GM19351 (cell line): Measurements from ENCODE around the gene GPR68.
"Not testable (repeated sequence)": the region's sequence is repeated elsewhere in the genome, so short reads cannot be mapped to it uniquely, and the experiment has no call there.

Source experiments
- ATAC-seq: cut with Tn5 transposase; IDR thresholded peaks from one replicate; pipeline ENCODE4 v1.9.1; 2021; ENCODE audit warnings: mild to moderate bottlenecking, moderate library complexity; ENCODE audit not compliant: unreplicated experiment

The GPR68 gene

DNA sequence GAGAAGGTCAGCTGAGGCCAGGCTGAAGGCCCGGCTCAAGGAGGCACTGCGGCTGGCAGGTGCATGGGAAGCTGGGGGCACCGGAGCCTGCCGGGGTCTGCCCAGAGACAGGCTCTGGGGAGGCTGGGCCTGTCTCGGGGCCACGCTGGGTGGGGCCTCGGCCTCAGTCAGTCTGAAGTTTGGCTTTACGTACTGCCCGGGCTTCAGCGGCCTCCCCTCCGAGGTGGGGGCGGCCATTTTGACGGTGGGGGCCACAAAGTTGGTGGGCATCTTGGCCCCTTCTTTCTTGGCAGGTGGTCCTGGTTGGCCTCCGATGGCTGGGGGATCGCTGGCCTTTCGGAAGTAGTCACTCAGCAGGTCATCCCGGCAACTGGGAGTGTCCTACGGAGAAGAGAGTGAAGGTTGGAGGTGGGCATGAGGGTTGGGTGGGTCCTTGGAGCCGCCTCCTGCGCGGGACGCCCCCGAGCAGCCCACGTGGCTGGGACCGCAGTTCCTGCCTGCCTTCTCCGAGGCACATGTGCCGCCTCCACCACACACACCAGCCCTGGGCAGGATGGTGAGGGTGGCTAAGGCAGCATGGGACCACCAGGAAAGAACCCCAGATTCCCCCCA, 28.9 kb upstream of the GPR68 start:
- ATAC-seq: no peak

DNA sequence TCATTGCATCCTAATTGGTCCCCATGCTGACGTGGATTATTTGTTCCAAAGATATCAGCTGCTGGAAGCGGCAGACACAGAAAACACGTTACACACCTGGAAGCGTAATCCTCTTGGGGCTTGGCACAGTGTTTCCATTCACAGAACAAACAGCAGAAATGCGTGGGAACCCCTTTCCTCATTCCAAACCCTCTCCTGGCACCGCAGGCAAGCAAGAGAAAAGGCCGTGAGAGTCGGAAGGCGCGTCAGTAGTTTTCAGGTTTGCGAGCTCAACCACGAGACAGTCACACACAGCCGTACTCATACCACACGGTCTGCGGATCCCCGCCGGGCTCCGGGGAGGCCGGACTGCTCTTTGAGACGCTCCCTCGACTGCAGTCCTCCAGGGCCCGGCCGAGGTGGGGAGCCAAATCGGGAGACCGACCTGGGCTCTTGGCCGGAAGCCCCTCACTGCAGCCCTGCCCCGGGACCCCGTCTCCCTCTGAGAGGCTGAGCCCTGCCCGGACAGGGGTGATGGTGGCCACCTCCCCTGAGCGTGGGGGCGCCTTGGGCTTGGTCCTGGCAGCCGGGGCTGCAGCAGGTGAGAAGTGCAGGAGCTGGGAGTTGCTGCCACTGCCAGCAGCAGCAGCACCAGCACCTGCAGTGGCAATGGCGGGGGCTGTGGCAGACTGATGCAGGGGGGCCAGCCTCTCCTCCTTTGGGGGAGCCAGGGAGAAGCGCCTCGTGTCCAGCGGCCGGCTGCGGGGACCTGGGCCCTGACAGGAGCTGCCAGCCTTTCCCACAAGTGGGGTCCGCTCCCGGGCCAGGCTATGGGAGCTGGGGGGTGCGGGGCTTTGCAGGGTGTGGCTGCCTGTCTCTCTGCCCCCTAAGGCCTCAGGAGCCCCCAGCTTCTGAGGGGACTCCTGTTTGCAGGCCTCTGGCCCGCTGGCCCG, 28.1 kb upstream of the GPR68 start:
- ATAC-seq: no peak

DNA sequence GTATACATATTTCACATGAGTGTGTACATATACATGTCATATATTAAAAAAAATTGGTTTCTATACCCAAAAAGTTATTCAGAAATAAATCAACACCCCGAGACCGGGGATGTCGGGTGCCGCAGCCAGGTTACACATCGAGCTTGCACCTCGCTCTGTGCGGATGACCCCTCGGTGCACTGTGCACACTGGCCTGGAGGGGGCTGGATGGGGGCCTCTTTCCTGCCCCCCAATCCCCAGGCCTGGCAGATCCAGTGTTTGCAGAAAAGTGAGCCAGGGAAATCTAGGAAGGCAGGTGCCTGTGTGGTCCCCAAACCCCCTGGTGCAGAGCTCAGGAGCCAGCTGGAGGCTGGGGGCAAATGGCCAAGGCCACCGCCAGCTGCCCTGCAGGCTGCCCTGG, 27.1 kb upstream of the GPR68 start:
- no peak for ATAC-seq

DNA sequence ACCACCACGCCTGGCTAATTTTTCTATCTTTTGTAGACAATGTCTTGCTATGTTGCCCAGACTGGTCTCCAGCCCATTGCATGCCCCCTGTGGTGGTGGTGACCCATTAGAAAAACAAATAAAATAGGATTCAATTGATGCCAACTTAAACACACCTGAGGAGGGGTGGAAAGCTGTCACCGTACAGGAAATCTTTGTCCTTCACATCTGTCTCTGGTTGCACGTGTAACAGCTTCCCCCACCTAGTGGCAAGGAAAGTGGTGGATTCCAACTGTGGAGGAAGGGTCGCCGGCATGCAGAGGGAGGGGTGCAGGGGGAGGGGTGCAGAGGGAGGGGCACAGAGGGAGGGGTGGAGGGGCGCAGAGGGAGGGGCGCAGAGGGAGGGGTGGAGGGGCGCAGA, 26.1 kb upstream of the GPR68 start:
- no peak for ATAC-seq

DNA sequence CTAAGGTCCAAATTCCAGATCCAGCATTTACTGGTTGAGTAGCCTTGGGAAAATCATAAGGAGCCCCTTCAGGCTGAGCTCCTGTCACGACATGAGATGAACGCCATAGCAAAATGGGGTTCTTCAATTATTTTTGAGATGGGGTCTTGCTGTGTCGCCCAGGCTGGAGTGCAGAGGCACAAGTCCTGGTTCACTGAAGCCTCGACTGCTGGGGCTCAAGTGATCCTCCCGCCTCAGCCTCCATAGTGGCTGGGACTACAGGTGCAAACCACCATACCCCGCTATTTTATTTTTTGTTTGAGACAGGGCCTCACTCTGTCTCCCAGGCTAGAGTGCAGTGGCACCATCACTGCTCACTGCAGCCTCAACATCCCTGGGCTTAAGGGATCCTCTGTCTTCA, 25.7 kb upstream of the GPR68 start:
- ATAC-seq: no peak

DNA sequence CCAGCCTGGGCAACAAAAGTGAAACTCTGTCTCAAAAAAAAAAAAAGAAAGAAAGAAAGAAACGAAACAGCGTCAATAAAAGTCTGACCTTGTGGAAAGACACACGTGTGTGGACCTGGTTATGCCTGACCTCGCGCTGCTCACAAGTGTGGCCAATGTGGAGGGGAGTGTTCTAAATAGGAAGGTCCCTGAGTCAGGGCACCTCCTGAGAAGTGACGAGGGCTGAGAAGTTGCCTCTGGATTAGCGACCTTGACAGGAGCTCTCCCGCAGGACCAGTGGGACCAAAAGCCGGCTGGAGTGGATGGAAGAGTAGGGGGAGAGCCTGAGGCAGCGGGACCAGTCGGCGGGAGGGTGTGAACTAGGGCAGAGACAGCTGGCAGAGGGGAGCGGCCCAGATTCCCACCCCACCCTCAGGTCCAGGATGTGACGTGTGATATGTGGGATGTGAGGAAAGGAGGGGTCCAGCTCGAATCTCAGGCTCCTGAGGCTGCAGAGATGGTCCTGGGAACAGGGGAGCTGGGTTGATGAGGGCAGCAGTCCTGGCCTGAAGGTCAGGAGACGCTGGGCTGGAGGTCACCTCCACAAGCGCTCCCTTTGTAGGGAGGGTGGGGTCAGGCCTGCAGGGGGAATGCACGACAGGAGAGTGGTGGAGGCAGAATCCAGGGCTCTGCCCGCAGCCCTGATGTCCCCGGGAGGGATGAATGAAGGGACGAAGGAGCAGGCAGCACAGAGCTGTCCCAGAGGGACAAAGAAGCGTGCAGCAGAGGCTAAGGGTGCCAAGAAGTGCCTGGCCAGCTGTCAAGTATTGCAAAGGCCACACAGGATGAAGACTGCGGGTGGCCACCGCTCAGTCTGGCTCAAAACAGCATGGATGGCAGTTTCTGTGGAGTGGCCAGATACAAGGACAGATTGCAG, 24.8 kb upstream of the GPR68 start:
- no peak for ATAC-seq

DNA sequence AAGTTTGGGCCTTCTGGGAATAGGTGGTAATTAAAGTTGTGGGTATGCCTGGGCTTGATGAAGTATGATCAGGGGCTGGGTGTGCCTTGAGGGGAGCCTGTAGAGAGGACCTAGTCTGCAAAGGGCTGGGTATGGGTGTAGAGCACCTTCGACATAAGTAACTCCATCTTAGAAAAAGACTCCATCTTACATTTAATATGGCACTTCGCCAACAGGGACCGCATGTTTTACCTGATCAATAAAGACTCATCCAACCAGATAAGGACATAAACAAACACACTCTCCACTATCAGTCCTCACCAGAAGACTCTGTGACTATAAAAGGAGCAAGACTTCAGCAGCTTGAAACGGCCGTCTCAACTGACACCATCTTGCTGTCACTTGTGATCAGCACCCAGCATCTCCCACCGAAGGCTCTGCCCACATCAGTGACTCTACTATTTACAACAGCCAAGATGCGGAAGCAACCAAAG, 23.5 kb upstream of the GPR68 start:
- ATAC-seq: no peak

DNA sequence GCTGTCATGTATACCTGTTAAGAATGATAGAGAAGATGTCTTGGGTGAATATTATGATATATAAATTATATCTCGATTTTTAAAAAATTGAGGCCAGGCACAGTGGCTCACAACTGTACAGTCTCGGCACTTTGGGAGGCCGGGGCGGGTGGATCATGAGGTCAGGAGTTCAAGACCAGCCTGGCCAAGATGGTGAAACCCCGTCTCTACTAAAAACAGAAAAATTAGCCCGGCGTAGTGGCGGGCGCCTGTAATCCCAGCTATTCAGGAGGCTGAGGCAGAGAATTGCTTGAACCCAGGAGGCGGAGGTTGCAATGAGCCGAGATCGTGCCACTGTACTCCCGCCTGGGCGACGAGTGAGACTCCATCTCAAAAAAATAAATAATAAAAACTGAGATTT, 21.8 kb upstream of the GPR68 start:
- not testable (repeated sequence) for ATAC-seq

DNA sequence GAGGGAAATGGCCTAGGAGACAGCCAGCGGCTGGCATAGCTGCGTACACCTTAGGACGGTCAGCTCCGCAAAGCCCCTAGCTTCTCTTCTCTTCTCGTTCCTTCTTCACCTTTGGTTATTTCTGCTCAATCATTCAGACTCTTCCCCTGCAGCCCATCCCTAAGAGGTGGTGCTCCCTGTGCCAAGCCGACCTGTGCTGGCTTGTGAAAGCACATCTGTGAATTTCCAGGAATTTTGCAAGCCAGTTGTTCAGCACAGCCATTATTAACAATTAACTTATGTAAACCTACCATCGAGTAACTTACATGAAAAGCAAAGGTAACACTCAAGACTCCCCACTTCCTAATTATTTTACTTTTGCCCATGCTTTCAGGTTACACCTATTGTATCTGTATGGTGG, 20.9 kb upstream of the GPR68 start:
- no peak for ATAC-seq

DNA sequence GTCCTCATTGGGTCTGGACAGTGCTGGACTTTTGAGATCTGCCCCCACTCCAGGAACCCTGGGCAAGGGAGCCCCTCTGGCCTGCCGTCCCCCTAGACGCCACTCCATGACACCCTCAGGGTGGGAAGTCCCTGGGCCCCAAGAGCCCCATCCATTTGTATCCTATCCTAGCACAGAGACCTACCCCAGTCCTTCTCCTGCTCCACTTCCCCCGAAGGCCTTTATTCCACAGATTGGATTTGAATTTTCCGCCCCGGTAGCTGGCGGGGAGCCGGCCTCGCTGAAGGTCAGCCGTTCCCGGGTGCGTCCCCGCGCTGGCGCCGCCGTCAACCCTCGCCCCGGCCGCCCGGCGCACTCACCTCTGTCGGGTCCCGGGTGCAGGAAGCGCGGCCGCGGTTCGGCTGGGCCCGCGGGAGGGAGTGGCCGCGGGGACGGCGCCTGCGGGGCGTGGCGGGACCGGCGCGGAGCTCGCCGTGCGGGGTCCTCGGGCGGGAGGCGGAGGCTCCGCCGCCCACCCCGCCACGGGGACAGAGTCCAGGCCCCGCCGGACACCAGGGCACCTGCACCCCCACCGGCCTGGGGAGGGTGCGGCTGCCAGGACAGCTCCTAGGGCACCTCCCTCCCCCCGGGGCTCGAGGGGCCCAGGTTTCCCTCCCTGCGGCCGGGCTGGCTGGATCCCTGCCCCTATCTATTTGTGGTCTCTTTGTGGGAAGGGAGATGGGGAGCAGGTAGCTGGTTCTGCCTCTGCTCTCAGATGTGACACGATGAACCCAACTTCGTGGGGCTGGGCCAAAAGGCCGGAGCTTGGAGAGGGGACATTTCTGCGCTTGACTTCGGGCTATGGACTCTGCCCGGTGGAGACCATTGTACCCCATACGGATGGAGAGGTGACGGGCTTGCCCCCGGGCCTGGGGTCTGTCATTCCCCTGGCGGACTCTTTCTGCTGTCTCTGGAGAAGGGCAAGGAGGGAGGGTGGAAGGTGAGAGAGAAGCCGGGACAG, 19.9 kb upstream of the GPR68 start:
- no peak for ATAC-seq

DNA sequence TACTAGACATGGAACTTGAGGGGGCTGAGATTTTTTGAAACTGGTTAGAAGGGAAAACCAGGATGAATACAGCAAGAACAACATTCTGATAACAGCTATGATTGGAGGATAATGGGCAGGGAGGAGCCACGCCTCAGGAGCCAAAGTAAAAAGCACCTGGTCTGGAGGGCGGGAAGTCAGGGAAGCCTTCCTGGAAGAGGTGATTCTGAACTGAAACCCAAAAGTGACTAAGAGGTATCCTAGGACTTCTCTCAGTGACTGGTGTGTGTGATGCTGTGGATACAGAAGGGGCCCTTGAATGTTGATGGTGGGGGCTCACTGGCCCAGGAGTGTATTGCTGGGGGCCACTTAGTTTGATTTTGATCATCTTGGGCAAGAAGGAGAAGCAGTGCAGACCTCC, 18.8 kb upstream of the GPR68 start:
- no peak for ATAC-seq

DNA sequence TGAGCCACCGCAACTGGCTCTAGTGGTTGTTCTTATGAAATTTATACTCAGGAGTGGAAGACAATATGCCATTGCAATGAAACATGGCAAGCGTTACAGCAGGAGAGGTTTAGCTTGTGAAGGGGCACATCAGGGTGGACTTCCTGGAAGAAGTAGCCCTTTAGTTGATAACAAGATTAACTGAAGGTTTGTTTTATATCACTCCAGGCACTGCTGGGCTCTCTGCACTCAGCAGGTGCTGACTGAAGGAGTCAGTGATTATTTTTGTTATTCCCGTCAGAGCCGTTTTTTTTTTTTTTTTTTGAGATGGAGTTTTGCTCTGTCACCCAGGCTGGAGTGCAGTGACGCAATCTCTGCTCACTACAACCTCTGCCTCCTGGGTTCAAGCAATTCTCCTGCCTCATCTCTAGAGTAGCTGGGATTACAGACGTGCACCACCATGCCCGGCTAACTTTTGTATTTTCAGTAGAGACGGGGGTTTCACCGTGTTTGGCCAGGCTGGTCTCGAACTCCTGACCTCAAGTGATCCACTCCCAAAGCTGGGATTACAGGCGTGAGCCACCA, 17.6 kb upstream of the GPR68 start:
- ATAC-seq: no peak

DNA sequence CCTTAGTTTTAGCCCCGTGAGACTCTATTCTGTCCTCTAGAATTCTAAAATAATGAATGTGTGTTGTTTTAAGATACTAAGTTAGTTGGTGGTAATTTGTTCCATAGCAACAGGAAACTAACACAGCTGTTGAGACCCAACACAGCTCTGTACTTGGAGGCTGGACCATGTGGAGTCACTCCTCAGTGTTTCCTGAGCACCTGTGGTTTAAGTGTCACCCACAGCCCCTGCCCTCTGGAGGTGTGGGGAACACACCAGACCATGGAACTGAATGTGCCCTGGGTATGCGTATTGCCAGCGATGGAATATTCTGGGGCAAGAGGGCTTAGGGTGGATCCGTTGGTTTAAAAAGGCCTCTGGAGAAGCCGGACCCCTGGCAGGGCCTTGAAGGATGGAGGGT, 16.6 kb upstream of the GPR68 start:
- ATAC-seq: no peak

DNA sequence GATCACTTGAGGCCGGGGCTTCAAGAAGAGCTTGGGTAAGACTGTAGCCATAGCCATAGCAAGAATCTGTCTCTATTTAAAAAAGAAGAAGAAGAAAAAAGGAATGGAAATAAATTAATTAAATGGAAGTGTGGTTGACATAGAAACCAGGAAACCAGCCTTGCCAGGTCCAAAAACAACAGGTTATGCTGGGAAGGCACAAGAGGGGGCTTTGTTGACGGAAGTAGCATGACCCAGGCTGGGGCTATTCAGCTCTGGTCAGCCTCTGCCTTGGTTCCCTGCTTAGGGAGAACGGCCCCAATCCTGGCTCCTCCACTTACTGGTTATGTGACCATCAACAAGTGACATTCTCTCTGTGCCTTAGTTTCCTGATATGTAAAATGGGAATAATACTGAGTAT, 14.4 kb upstream of the GPR68 start:
- no peak for ATAC-seq

DNA sequence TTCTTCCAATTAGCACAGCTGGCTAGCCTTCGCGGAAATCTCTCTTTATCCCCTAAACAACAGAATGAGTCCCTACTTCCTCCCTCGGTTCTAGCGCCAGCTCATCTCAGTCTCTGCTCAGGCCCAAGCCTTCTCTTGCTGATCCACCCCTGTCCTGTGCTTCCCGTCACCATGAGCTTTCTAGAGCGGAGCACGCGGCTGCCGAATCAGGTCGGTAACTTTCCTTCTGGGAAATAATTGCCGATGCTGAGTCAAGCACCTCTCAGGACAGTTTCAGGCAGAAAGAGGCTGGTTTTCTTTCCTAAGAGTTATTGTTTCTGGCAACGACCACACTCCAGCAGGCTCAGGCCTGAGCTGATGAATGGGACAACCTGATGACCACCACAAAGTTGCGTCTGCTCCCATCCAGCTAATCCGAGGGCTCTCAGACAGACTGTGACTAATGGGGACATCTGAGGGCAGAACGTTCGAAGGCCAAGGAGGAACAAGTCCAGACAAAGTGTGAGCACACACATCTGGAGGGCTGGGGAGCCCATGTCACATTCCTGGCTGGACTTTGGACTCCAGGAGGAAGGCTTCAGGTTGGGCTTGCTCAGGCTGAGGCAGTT, 13.6 kb upstream of the GPR68 start:
- ATAC-seq: no peak

DNA sequence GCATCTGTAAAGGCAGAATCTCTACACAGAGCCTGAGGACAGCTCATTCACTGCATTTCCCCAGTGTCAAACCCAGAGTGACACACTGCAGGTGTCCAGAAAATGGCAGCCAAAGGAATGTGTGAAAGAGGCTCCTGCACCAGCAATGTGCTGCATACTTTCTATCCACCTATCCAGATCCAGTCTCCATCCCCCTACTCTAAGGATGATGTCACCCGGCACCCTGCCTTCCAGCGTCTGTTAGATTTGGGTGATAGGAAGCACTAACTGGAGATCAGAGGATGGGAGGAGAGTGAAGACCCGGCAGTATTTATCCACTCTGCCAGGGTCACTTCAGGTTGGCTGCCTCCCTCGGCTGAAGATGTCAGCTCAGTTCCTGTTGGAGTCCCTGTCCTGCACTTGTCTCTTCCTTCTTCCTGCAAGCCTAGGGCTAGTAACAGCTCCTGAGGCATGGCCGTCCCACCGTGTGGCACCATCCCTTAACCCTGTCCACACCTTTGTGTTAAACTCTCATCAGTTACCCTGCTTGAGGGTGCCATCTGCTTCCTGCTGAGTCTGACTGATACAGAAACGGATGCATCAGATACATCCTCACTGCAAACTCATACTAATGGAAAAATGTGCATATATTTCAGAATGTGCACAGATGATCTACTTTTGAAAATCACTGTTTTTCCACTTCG, 13.0 kb upstream of the GPR68 start:
- no peak for ATAC-seq

DNA sequence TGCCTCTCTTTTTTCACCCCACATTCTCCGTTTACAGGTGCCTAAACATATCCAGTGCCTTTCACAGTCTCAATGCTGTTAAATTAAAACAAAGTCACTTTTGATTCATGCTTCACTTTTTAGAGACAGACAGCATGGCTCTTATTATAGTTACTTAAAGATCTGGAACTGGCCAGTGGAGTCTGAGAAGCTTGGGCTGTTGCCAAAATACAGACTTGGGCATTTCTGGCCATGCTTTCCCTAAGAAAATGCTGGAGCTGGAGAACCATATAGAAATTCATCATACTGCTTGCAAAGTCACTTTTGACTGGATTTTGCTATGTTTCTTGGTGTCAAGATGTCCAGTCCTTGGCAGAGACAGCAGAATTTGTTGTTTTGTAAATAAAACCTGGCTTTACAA, 12.2 kb upstream of the GPR68 start:
- ATAC-seq: no peak

DNA sequence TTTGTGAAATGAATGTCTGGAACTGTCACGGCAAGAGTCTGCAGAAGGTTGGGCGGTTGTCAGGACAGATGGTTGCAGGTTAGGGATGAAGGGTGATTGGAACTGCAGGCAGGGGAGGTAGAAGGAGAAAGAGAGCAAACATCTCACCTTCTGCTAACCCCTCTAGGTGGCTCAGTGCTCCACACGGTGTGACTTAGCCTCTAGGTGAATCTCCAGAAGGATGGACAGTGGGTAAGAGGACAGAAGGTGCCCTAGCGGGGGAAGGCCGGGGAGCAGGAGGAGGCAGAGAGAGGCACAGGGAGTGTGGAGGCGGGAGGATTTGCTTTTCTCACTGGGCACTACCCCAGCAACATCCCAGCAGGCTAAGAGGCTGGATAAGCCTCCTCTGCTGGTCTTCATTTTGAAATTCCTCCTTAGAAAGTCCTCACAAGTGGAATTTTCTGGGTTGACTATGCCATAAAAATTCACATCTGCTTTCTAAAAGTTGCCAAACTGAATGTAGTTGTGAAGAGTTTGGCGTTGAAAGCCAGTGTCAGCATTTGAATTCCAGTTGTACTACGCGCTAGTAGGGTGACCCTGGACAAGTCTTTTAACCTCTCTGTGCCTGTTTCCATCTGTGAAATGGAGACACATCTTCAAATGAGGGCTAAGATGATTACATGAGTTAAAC, 10.7 kb upstream of the GPR68 start:
- ATAC-seq: no peak
